ENCODE results near the gene CISD1.

- TF ChIP-seq CTCF (conservative IDR thresholded peaks at IDR 0.05) (no peak), EZH2 (IDR thresholded peaks at IDR 0.05; ENCODE audit: low read depth) (no peak)
Observed at GRCh38 chr10:58258977-58259692, 9.8 kb upstream of the CISD1 start.
